Chondrocyte (in vitro differentiated cells): ENCODE measurements around the gene TWIST2. TPM values are rescaled to one million over a fixed set of nuclear protein-coding genes. Genes with fewer than 3 reads are reported as not detected.

Experiments used
- DNase-seq: peaks from one replicate; pipeline ENCODE4 v3.0.0; 2021; ENCODE audit warnings: mixed read lengths, low spot score
- H3K27ac Mint-ChIP-seq: one replicate; pipeline ENCODE4 v1.8.0; 2021; ENCODE audit warnings: mild to moderate bottlenecking, moderate library complexity, mixed read lengths; ENCODE audit not compliant: unreplicated experiment
- H3K27me3 Mint-ChIP-seq: 2 replicates; pipeline ENCODE4 v1.8.0; 2021; ENCODE audit warnings: low read depth, mixed read lengths
- H3K36me3 Mint-ChIP-seq: 2 replicates; pipeline ENCODE4 v1.8.0; 2021; ENCODE audit warnings: low read depth, mixed read lengths
- H3K4me1 Mint-ChIP-seq: 2 replicates; pipeline ENCODE4 v1.8.0; 2021; ENCODE audit warnings: low read depth, mild to moderate bottlenecking, mixed read lengths
- H3K4me3 Mint-ChIP-seq: one replicate; pipeline ENCODE4 v1.8.0; 2021; ENCODE audit warnings: mild to moderate bottlenecking, moderate library complexity, mixed read lengths; ENCODE audit not compliant: unreplicated experiment
- H3K9me3 Mint-ChIP-seq: 2 replicates; pipeline ENCODE4 v1.8.0; 2021; ENCODE audit warnings: low read depth, mixed read lengths
- CTCF ChIP-seq: fragments of 200-600 bp; sonication (generic); IDR thresholded peaks from 2 replicates; pipeline ENCODE4 v1.5.0; 2021; ENCODE audit warnings: antibody characterized with exemption, mild to moderate bottlenecking, moderate library complexity
- total RNA-seq: library from RNA; stranded (reverse); gene quantifications from 3 replicates; pipeline ENCODE4 v1.2.1, GENCODE V29; 2021

The TWIST2 gene
- total RNA-seq, 1 donor from 2014 or later: 2.4 TPM

GRCh38 chr2:238916875-238917590, 69.1 kb downstream of the TWIST2 start:
- Mint-ChIP-seq H3K27ac (no peak overlapping the region), H3K36me3 (peaks cover 3% of the 10 kb centered on the region), H3K27me3 (peaks cover 7% of the 10 kb centered on the region), H3K9me3 (no peaks in the 10 kb centered on the region), H3K4me1 (peaks cover 4% of the 10 kb centered on the region), H3K4me3 (no peak overlapping the region)
- peak; percentile 75 for DNase-seq
- no peak for TF ChIP-seq CTCF

- peak; percentile 41 for DNase-seq
- Mint-ChIP-seq H3K27me3 (peaks cover 9% of the 10 kb centered on the region), H3K4me3 (no peak overlapping the region), H3K27ac (no peak overlapping the region), H3K36me3 (peaks cover 3% of the 10 kb centered on the region), H3K9me3 (no peaks in the 10 kb centered on the region), H3K4me1 (peaks cover 4% of the 10 kb centered on the region)
- TF ChIP-seq CTCF: no peak
Observed at GRCh38 chr2:238919307-238919706, 71.4 kb downstream of the TWIST2 start.

- no peak for DNase-seq
- no peak overlapping the region for H3K4me3 Mint-ChIP-seq
- peaks cover 11% of the 10 kb centered on the region for H3K27me3 Mint-ChIP-seq
- no peak overlapping the region for H3K27ac Mint-ChIP-seq
- no peak for TF ChIP-seq CTCF
- no peaks in the 10 kb centered on the region for H3K9me3 Mint-ChIP-seq
- no peaks in the 10 kb centered on the region for H3K4me1 Mint-ChIP-seq
- H3K36me3 Mint-ChIP-seq: peaks cover 3% of the 10 kb centered on the region
Observed at GRCh38 chr2:238920053-238920452, 72.2 kb downstream of the TWIST2 start.

- peak; percentile 47 for DNase-seq
- no peak for TF ChIP-seq CTCF
Observed at GRCh38 chr2:238920601-238921001, 72.7 kb downstream of the TWIST2 start.

GRCh38 chr2:238921259-238921658, 73.4 kb downstream of the TWIST2 start:
- peak; percentile 29 for DNase-seq
- H3K27me3 Mint-ChIP-seq: peaks cover 14% of the 10 kb centered on the region
- H3K4me3 Mint-ChIP-seq: no peak overlapping the region
- H3K9me3 Mint-ChIP-seq: no peaks in the 10 kb centered on the region
- no peak for TF ChIP-seq CTCF
- H3K4me1 Mint-ChIP-seq: no peaks in the 10 kb centered on the region
- no peak overlapping the region for H3K27ac Mint-ChIP-seq
- H3K36me3 Mint-ChIP-seq: no peaks in the 10 kb centered on the region

More at GRCh38 chr2:238920601-238921001, 72.7 kb downstream of the TWIST2 start:
- H3K9me3 Mint-ChIP-seq: no peaks in the 10 kb centered on the region
- H3K36me3 Mint-ChIP-seq: peaks cover 3% of the 10 kb centered on the region
- no peak overlapping the region for H3K4me3 Mint-ChIP-seq
- H3K4me1 Mint-ChIP-seq: no peaks in the 10 kb centered on the region
- H3K27ac Mint-ChIP-seq: no peak overlapping the region
- H3K27me3 Mint-ChIP-seq: peaks cover 14% of the 10 kb centered on the region
